Umbilical cord (tissue), 2 donors: ENCODE measurements around the gene MESP1. TPM values are rescaled to one million over a fixed set of nuclear protein-coding genes. Genes with fewer than 3 reads are reported as not detected.
A peak's percentile ranks its signal among the peaks of the same experiment; 100 is the strongest.

ENCODE experiments used
- DNase-seq: peaks from one replicate; pipeline ENCODE4 v3.0.0-alpha.2; 2015; ENCODE audit warnings: low spot score
- total RNA-seq: library from RNA; depleted of rRNA; stranded (reverse); fragments of >200 nt; gene quantifications from one replicate; pipeline ENCODE4 v1.2.3, GENCODE V29; 2014; ENCODE audit warnings: low replicate concordance; ENCODE audit not compliant: insufficient read depth

Gene MESP1
- total RNA-seq, 1 donor from 2014 or later, result 2.9 TPM

GRCh38 chr15:89781891-89782618, 31.0 kb upstream of the MESP1 start:
- DNase-seq, result peak; percentile 62

- no peak for DNase-seq
Observed at GRCh38 chr15:89781055-89781454, 30.0 kb upstream of the MESP1 start.

- DNase-seq, result no peak
Observed at GRCh38 chr15:89780601-89781000, 29.6 kb upstream of the MESP1 start.

GRCh38 chr15:89778861-89779260, 27.8 kb upstream of the MESP1 start:
- no peak for DNase-seq

GRCh38 chr15:89777782-89778380, 26.8 kb upstream of the MESP1 start:
- no peak for DNase-seq

- no peak for DNase-seq
Observed at GRCh38 chr15:89777073-89777751, 26.2 kb upstream of the MESP1 start.

- peak; percentile 85 for DNase-seq
Observed at GRCh38 chr15:89776274-89777072, 25.4 kb upstream of the MESP1 start, which contains the start of gene MESP2. TSS of gene MESP2 (plus strand) at chr15:89776332. CDS start at chr15:89776358, 26 bp downstream.

- DNase-seq, result no peak
Observed at GRCh38 chr15:89775815-89776214, 24.8 kb upstream of the MESP1 start.

GRCh38 chr15:89774492-89774891, 23.4 kb upstream of the MESP1 start:
- DNase-seq, result no peak

GRCh38 chr15:89772932-89773583, 22.0 kb upstream of the MESP1 start:
- no peak for DNase-seq

- no peak for DNase-seq
Observed at GRCh38 chr15:89770041-89770440, 19.0 kb upstream of the MESP1 start.

GRCh38 chr15:89769366-89769765, 18.3 kb upstream of the MESP1 start:
- no peak for DNase-seq

GRCh38 chr15:89768071-89768500, 17.0 kb upstream of the MESP1 start:
- no peak for DNase-seq

GRCh38 chr15:89767411-89767915, 16.4 kb upstream of the MESP1 start:
- no peak for DNase-seq

- DNase-seq, result no peak
Observed at GRCh38 chr15:89766357-89767311, 15.6 kb upstream of the MESP1 start.

GRCh38 chr15:89765694-89766093, 14.6 kb upstream of the MESP1 start:
- DNase-seq, result no peak

GRCh38 chr15:89761929-89762328, 10.9 kb upstream of the MESP1 start:
- DNase-seq, result no peak

- DNase-seq, result no peak
Observed at GRCh38 chr15:89761009-89761831, 10.2 kb upstream of the MESP1 start.
